Right lobe of liver (tissue), 6 donors: ENCODE results near the gene MCAT. TPM values are rescaled to one million over a fixed set of nuclear protein-coding genes. Genes with fewer than 3 reads are reported as not detected.
A peak's percentile ranks its signal among the peaks of the same experiment; 100 is the strongest.

ENCODE experiments used
- ATAC-seq, 4 donors: fragments of 200-7000 bp; cut with Tn5 transposase; one replicate each; pipeline ENCODE4 v1.9.1; 2020; ENCODE audit warnings: mild to moderate bottlenecking in 4 of 4, moderate library complexity in 4 of 4
- DNase-seq, 3 donors: peaks; one replicate each; pipeline ENCODE4 v3.0.0-alpha.2; 2020
- H3K27ac ChIP-seq, 3 donors: fragments of 200-600 bp; one replicate each; pipeline ENCODE4 v1.8.0; 2022
- H3K27me3 ChIP-seq, 2 donors: fragments of 200-600 bp; one replicate each; pipeline ENCODE4 v1.8.0; 2022
- H3K36me3 ChIP-seq, 4 donors: fragments of 200-600 bp; sonication (generic) in 1 of 4; one replicate each; pipeline versions ENCODE4 v1.5.1 to v1.8.0; 2017 to 2022; ENCODE audit warnings: control low read depth in 1 of 4
- H3K4me1 ChIP-seq, 4 donors: fragments of 200-600 bp; sonication (generic) in 1 of 4; one replicate each; pipeline versions ENCODE4 v1.5.1 to v1.8.0; 2017 to 2022; ENCODE audit warnings: control low read depth in 1 of 4
- H3K4me3 ChIP-seq, 3 donors: fragments of 200-600 bp; one replicate each; pipeline ENCODE4 v1.8.0; 2022
- H3K9me3 ChIP-seq, 4 donors: fragments of 200-600 bp; sonication (generic) in 1 of 4; one replicate each; pipeline versions ENCODE4 v1.5.1 to v1.8.0; 2017 to 2022; ENCODE audit warnings: control low read depth in 1 of 4
- POLR2A ChIP-seq: fragments of 450-650 bp; IDR thresholded peaks from one replicate; pipeline ENCODE4 v1.6.1; 2017; ENCODE audit warnings: antibody characterized with exemption, mild to moderate bottlenecking
- WGBS: methylation state at CpG from one replicate; pipeline ENCODE4 v1.1.6; 2018; ENCODE audit warnings: low coverage, low lambda C conversion rate; ENCODE audit not compliant: insufficient coverage; ENCODE audit errors: missing lambda C conversion rate; 5-methylcytosine and 5-hydroxymethylcytosine counted together
- intact Hi-C, 2 donors: fragments of 100-400 bp; cut with DNase I; formaldehyde crosslinking; loops; one replicate each; pipeline versions ENCODE4 v1.11.2 to v1.14.1; 2022
- total RNA-seq, 6 experiments: library from RNA; depleted of rRNA in 2 of 6; stranded (reverse); fragments of >200 nt in 2 of 6; fragmentation: NEBNext Ultra II Directional in 3 of 6; extraction: Animal tissue kit (Norgen Biotek cat#: 25700) in 3 of 6; gene quantifications; one replicate each; pipeline versions ENCODE4 v1.1.0 to v1.2.4, GENCODE V29; 2016 to 2023
- TF ChIP-seq, protein P1 (sequence below), 4 donors: fragments of 200-600 bp in 3 of 4; fragments of 450-650 bp in 1 of 4; IDR thresholded peaks; one replicate each; pipeline versions ENCODE4 v1.5.1 to v1.8.0; 2016 to 2022; ENCODE audit warnings: antibody characterized with exemption in 4 of 4, mild to moderate bottlenecking in 2 of 4
- donor health status: DM: no; HTN: yes; CAD: no.
- donor health status: DM: no; HTN: no; CAD: no.
- donor health status: DM: no; HTN: no; CAD: no.
- donor health status: DM: no; HTN: yes; CAD: no.
- donor health status: DM: no; HTN: yes; CAD: no.

Gene MCAT
- total RNA-seq, 6 experiments from 2014 or later = 8.8 to 22.3 (median 11.4) TPM

DNA sequence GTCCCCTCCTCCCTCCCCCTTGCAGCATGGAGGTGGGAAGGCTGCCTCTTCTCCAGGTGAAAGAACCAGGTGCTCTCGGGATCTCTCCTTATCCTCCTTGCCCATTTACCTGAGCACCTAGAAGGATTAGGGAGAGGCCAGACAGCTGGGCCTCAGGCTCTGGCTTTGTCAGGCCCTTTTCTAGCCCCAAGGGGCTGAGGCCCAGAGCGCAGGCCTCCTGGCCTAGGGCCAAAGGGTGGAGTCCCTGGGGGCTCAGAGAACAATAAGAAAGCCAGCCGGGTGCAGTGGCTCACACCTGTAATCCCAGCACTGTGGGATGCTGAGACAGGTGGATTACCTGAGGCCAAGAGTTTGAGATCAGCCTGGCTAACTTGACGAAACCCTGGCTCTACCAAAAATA, 48.6 kb downstream of the MCAT start:
- intact Hi-C loops = no loop called here
- no peak for ATAC-seq
- H3K27ac ChIP-seq = no peak overlapping the region
- peaks cover 0 to 5% (median 0%) of the 10 kb centered on the region in 4 donors for H3K4me1 ChIP-seq
- no peak for DNase-seq
- TF ChIP-seq POLR2A = no peak
- TF ChIP-seq, protein P1, sequence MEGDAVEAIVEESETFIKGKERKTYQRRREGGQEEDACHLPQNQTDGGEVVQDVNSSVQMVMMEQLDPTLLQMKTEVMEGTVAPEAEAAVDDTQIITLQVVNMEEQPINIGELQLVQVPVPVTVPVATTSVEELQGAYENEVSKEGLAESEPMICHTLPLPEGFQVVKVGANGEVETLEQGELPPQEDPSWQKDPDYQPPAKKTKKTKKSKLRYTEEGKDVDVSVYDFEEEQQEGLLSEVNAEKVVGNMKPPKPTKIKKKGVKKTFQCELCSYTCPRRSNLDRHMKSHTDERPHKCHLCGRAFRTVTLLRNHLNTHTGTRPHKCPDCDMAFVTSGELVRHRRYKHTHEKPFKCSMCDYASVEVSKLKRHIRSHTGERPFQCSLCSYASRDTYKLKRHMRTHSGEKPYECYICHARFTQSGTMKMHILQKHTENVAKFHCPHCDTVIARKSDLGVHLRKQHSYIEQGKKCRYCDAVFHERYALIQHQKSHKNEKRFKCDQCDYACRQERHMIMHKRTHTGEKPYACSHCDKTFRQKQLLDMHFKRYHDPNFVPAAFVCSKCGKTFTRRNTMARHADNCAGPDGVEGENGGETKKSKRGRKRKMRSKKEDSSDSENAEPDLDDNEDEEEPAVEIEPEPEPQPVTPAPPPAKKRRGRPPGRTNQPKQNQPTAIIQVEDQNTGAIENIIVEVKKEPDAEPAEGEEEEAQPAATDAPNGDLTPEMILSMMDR (IDR thresholded peaks at IDR 0.05) = no peak
- WGBS = 80% methylated on average over 1 of the region's 4 CpGs
- no peaks in the 10 kb centered on the region for H3K9me3 ChIP-seq
- H3K4me3 ChIP-seq = no peak overlapping the region
- H3K27me3 ChIP-seq = no peaks in the 10 kb centered on the region
- H3K36me3 ChIP-seq = no peaks in the 10 kb centered on the region

DNA sequence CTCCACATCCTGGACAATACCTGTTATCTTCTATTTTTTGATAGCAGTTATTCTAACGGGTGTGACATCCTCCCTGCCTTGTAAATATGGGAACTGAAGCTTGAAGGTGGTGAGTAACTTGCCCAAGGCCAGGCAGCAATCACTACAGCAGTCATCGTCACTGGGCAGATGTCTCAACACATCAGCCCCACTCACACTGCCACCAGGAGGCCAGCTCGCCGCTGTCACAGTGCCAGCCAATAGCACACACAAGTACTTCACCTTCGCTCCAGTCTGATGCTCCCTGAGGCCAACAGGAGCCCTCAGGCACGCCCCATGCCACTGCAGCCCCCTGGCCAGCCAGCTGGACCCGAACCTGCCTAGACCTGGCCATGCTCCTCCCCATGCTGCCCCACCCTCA, 49.1 kb downstream of the MCAT start:
- H3K9me3 ChIP-seq = no peaks in the 10 kb centered on the region
- intact Hi-C loops = no loop called here
- H3K4me1 ChIP-seq = peaks cover 0 to 7% (median 0%) of the 10 kb centered on the region in 4 donors
- DNase-seq (peak; percentile 47 to 64 (median 54)), ATAC-seq (peak in 2 of 4 donors; percentile 6 to 26)
- H3K27ac ChIP-seq = no peak overlapping the region
- no peaks in the 10 kb centered on the region for H3K27me3 ChIP-seq
- no peak overlapping the region for H3K4me3 ChIP-seq
- H3K36me3 ChIP-seq = no peaks in the 10 kb centered on the region
- TF ChIP-seq, protein P1 (IDR thresholded peaks at IDR 0.05) = peak in 1 of 4 donors; percentile 9
- TF ChIP-seq POLR2A = no peak
- WGBS = 26% methylated on average over 2 of the region's 7 CpGs

DNA sequence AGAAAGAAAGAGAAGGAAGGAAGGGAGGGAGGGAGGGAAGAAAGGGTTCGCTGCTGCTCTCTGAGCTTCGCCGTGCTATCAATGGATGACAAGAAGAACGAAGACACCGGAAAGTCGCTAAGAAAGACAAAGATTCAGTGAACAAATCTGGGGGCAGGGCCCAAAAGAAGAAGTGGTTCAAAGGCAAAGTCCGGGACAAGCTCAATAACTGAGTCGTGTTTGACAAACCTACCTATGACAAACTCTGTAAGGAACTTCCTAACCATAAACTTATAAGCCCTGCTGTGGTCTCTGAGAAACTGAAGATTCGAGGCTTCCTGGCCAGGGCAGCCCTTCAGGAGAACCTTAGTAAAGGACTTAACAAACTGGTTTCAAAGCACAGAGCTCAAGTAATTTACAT, 51.1 kb downstream of the MCAT start:
- Histone ChIP-seq H3K36me3 (no peaks in the 10 kb centered on the region), H3K9me3 (no peaks in the 10 kb centered on the region), H3K27ac (no peak overlapping the region), H3K4me1 (peaks cover 0 to 11% (median 0%) of the 10 kb centered on the region in 4 donors), H3K4me3 (no peak overlapping the region), H3K27me3 (no peaks in the 10 kb centered on the region)
- intact Hi-C loops = no loop called here
- ATAC-seq (no peak), DNase-seq (no peak)
- WGBS = 32% methylated on average over 9 of the region's 9 CpGs
- TF ChIP-seq, protein P1 (IDR thresholded peaks at IDR 0.05) = no peak
- TF ChIP-seq POLR2A = no peak

DNA sequence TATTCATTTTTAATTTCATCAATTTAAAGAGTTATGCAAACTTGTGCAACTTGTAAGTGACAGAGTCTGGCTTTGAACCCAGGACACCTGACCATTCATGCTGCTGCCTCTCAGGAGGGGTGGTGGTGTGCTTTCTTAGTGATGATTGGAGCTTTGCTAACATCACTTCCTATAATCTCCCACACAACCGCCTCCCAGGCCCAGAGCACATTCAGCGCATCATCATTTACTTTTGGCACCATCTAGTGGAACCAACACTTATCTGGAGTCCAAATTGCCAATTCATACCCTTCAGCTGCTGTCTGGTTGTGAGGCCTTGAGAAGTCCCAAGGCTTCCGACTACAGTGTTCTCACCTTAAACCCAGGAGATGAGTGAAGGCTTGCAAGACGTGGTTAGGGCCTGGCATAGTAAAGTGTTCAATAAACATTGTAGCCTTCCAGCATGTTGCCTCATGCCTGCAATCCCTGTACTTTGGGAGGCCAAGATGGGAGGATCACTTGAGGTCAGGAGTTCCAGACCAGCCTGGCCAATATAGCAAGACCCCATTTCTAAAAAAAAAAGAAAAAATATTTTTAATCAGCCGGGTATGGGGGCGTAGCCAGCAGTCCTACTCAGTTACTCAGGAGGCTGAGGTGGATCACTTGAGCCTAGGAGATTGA, 52.9 kb downstream of the MCAT start:
- DNase-seq (peak in 2 of 3 donors; percentile 39 to 63), ATAC-seq (peak; percentile 65 to 74 (median 70))
- H3K36me3 ChIP-seq = no peaks in the 10 kb centered on the region
- WGBS = 43% methylated on average over 6 of the region's 6 CpGs
- no peak overlapping the region for H3K27ac ChIP-seq
- intact Hi-C loops = no loop called here
- peaks cover 0 to 11% (median 0%) of the 10 kb centered on the region in 4 donors for H3K4me1 ChIP-seq
- no peak overlapping the region for H3K4me3 ChIP-seq
- TF ChIP-seq, protein P1 (IDR thresholded peaks at IDR 0.05) = peak; percentile 36 to 54 (median 40)
- no peak for TF ChIP-seq POLR2A
- no peaks in the 10 kb centered on the region for H3K27me3 ChIP-seq
- H3K9me3 ChIP-seq = no peaks in the 10 kb centered on the region
